GM19397 (cell line): Measurements from ENCODE around the gene NBDY.
"Not testable (repeated sequence)": the region's sequence is repeated elsewhere in the genome, so short reads cannot be mapped to it uniquely, and the experiment has no call there.

Source experiments
- ATAC-seq: cut with Tn5 transposase; IDR thresholded peaks from one replicate; pipeline ENCODE4 v1.9.1; 2021; ENCODE audit warnings: mild to moderate bottlenecking, moderate library complexity; ENCODE audit not compliant: unreplicated experiment

Gene NBDY

GRCh38 chrX:56798866-56799758, 70.1 kb downstream of the NBDY start:
- ATAC-seq, result no peak

- ATAC-seq, result no peak
These were observed 71.3 kb downstream of the NBDY start for GRCh38 chrX:56800307-56800706.

- ATAC-seq, result peak; percentile 89
These were observed 71.8 kb downstream of the NBDY start for GRCh38 chrX:56800801-56801200.

GRCh38 chrX:56802428-56802827, 73.4 kb downstream of the NBDY start:
- no peak for ATAC-seq

- no peak for ATAC-seq
These were observed 74.1 kb downstream of the NBDY start for GRCh38 chrX:56802921-56803849.

- ATAC-seq, result no peak
These were observed 75.0 kb downstream of the NBDY start for GRCh38 chrX:56803850-56804681.

- ATAC-seq, result no peak
These were observed 75.8 kb downstream of the NBDY start for GRCh38 chrX:56804867-56805266.

GRCh38 chrX:56805399-56805798, 76.4 kb downstream of the NBDY start:
- no peak for ATAC-seq

GRCh38 chrX:56806176-56806575, 77.1 kb downstream of the NBDY start:
- not testable (repeated sequence) for ATAC-seq

GRCh38 chrX:56811599-56811998, 82.6 kb downstream of the NBDY start:
- no peak for ATAC-seq

- ATAC-seq, result peak; percentile 90
These were observed 83.6 kb downstream of the NBDY start for GRCh38 chrX:56812515-56813105.

GRCh38 chrX:56813318-56813837, 84.3 kb downstream of the NBDY start:
- ATAC-seq, result peak; percentile 49

- no peak for ATAC-seq
These were observed 88.1 kb downstream of the NBDY start for GRCh38 chrX:56817179-56817578.

- ATAC-seq, result no peak
These were observed 97.0 kb downstream of the NBDY start for GRCh38 chrX:56826020-56826419.

GRCh38 chrX:56833626-56834025, 104.6 kb downstream of the NBDY start:
- no peak for ATAC-seq

GRCh38 chrX:56853436-56853835, 124.4 kb downstream of the NBDY start:
- ATAC-seq, result no peak

- ATAC-seq, result no peak
These were observed 128.0 kb downstream of the NBDY start for GRCh38 chrX:56857042-56857441.

GRCh38 chrX:56860888-56861287, 131.8 kb downstream of the NBDY start:
- ATAC-seq, result no peak
